ENCODE measurements around the gene CDO1.
A peak's percentile ranks its signal among the peaks of the same experiment; 100 is the strongest.

CDO1 gene

GRCh38 chr5:115816226-115817081, at the start of gene CDO1:
Gene CDO1, minus strand, starts transcription at chr5:115816659. Its CDS starts 262 bp downstream, at chr5:115816397.
- TF ChIP-seq CTCF (IDR thresholded peaks at IDR 0.05; ENCODE audit: insufficient read depth, missing control alignments): no peak
- FAIRE-seq: no peak
- no peak for DNase-seq (ENCODE audit: insufficient read length, low spot score)

- peak; percentile 25 for FAIRE-seq
- DNase-seq (ENCODE audit: insufficient read length, low spot score): no peak
- no peak for TF ChIP-seq CTCF (IDR thresholded peaks at IDR 0.05; ENCODE audit: insufficient read depth, missing control alignments)
Observed at GRCh38 chr5:115859378-115859777, 42.9 kb upstream of the CDO1 start.

- DNase-seq (ENCODE audit: insufficient read length, low spot score) (no peak), FAIRE-seq (no peak)
- TF ChIP-seq CTCF (IDR thresholded peaks at IDR 0.05; ENCODE audit: insufficient read depth, missing control alignments): no peak
Observed at GRCh38 chr5:115858396-115858795, 41.9 kb upstream of the CDO1 start.

GRCh38 chr5:115857626-115858349, 41.3 kb upstream of the CDO1 start:
- no peak for TF ChIP-seq CTCF (IDR thresholded peaks at IDR 0.05; ENCODE audit: insufficient read depth, missing control alignments)
- DNase-seq (ENCODE audit: insufficient read length, low spot score) (no peak), FAIRE-seq (no peak)

- TF ChIP-seq CTCF (IDR thresholded peaks at IDR 0.05; ENCODE audit: insufficient read depth, missing control alignments): no peak
- no peak for DNase-seq (ENCODE audit: insufficient read length, low spot score)
- peak; percentile 35 for FAIRE-seq
Observed at GRCh38 chr5:115857057-115857479, 40.6 kb upstream of the CDO1 start.

GRCh38 chr5:115855959-115856358, 39.5 kb upstream of the CDO1 start:
- no peak for TF ChIP-seq CTCF (IDR thresholded peaks at IDR 0.05; ENCODE audit: insufficient read depth, missing control alignments)
- no peak for FAIRE-seq
- DNase-seq (ENCODE audit: insufficient read length, low spot score): no peak
